H1 (cell line): Measurements from ENCODE around the gene C15orf39. TPM values are rescaled to one million over a fixed set of nuclear protein-coding genes. Genes with fewer than 3 reads are reported as not detected.

ENCODE experiments used
- CTCF ChIA-PET: fragments of 300-600 bp; sonication (Branson Sonifier 250); formaldehyde crosslinking; loops from one replicate; lab custom pipeline; 2021; ENCODE audit not compliant: partially characterized antibody; lab: Charles Lee
- POLR2A ChIA-PET: fragments of 300-600 bp; sonication (Branson Sonifier 250); formaldehyde crosslinking; loops from one replicate; lab custom pipeline; 2021; ENCODE audit warnings: inconsistent platforms; ENCODE audit not compliant: partially characterized antibody; lab: Charles Lee
- DNase-seq, 2 experiments: peaks; one replicate each; pipeline versions ENCODE4 v3.0.0 to v3.0.0-alpha.2; 2010 to 2022; ENCODE audit warnings: low spot score in 2 of 2, low read depth in 1 of 2, mixed read lengths in 1 of 2
- FAIRE-seq: peaks from 2 replicates; lab custom pipeline; 2011; peaks lifted over from hg19 to GRCh38; lab: Jason Lieb, UNC
- H2AFZ ChIP-seq: 2 replicates; pipeline ENCODE4 v1.8.1; 2012; ENCODE audit warnings: low read length, inconsistent platforms
- H2AK5ac ChIP-seq: 2 replicates; pipeline ENCODE4 v1.6.1; 2013; ENCODE audit warnings: low read depth, low read length
- H2BK120ac ChIP-seq: replicated peaks from 2 replicates; pipeline ENCODE3; 2013; ENCODE audit warnings: low read depth, low read length, inconsistent platforms
- H2BK12ac ChIP-seq: 2 replicates; pipeline ENCODE4 v1.6.1; 2013; ENCODE audit warnings: low read depth, low read length
- H2BK15ac ChIP-seq: 2 replicates; pipeline ENCODE4 v1.6.1; 2013; ENCODE audit warnings: low read length
- H2BK20ac ChIP-seq: 2 replicates; pipeline ENCODE4 v1.6.1; 2013; ENCODE audit warnings: low read length
- H2BK5ac ChIP-seq: 2 replicates; pipeline ENCODE4 v1.6.1; 2013; ENCODE audit warnings: low read depth, low read length
- H3K14ac ChIP-seq: 2 replicates; pipeline ENCODE4 v1.6.1; 2013; ENCODE audit warnings: inconsistent platforms; ENCODE audit not compliant: insufficient read length
- H3K18ac ChIP-seq: 2 replicates; pipeline ENCODE4 v1.6.1; 2013; ENCODE audit warnings: low read length; ENCODE audit errors: extremely low read depth
- H3K23ac ChIP-seq: 2 replicates; pipeline ENCODE4 v1.6.1; 2013; ENCODE audit warnings: inconsistent platforms; ENCODE audit not compliant: insufficient read length
- H3K23me2 ChIP-seq: 2 replicates; pipeline ENCODE4 v1.6.1; 2013; ENCODE audit warnings: low read depth, low read length
- H3K27ac ChIP-seq: 2 replicates; pipeline ENCODE4 v1.6.1; 2011; ENCODE audit warnings: low read depth, low read length, inconsistent platforms
- H3K27me3 ChIP-seq, 4 experiments: replicated peaks in 1 of 4; 1 replicate in 1 of 4; 2 replicates in 3 of 4; pipeline versions ENCODE4 v1.6.1 to v1.8.1; 2011 to 2013; ENCODE audit warnings: low read length in 3 of 4, mild to moderate bottlenecking in 3 of 4, inconsistent platforms in 2 of 4, mixed read lengths in 2 of 4, moderate library complexity in 1 of 4; ENCODE audit not compliant: control insufficient read depth in 3 of 4, insufficient read depth in 3 of 4; ENCODE audit errors: extremely low read depth in 1 of 4
- H3K36me3 ChIP-seq, 4 experiments: 2 replicates each; pipeline versions ENCODE4 v1.6.1 to v1.8.1; 2011 to 2013; ENCODE audit warnings: mild to moderate bottlenecking in 4 of 4, low read length in 3 of 4, moderate library complexity in 2 of 4, control low read depth in 1 of 4, inconsistent platforms in 1 of 4; ENCODE audit not compliant: insufficient read depth in 4 of 4, control insufficient read depth in 2 of 4
- H3K4ac ChIP-seq: replicated peaks from 2 replicates; pipeline ENCODE3; 2013; ENCODE audit warnings: low read length, low read depth, mixed read lengths, inconsistent platforms; ENCODE audit not compliant: insufficient read length
- H3K4me1 ChIP-seq, 4 experiments: replicated peaks in 1 of 4; 1 replicate in 1 of 4; 2 replicates in 3 of 4; pipeline versions ENCODE4 v1.6.1 to v1.8.1; 2011 to 2013; ENCODE audit warnings: low read length in 3 of 4, inconsistent platforms in 2 of 4, mixed read lengths in 1 of 4; ENCODE audit not compliant: insufficient read depth in 4 of 4, control insufficient read depth in 3 of 4
- H3K4me2 ChIP-seq, 2 experiments: 2 replicates each; pipeline versions ENCODE4 v1.6.1 to v1.8.1; 2011 to 2013; ENCODE audit warnings: low read depth in 2 of 2, low read length in 2 of 2, control low read depth in 1 of 2, inconsistent platforms in 1 of 2, mild to moderate bottlenecking in 1 of 2; ENCODE audit not compliant: insufficient read depth in 1 of 2
- H3K4me3 ChIP-seq, 4 experiments: fragments of 200-600, 300-600 bp in 1 of 4; sonication (generic), shearing (Covaris generic), sonication (Bioruptor Twin) in 1 of 4; 2 replicates each; pipeline versions ENCODE4 v1.5.1 to v1.8.1; 2011 to 2016; ENCODE audit warnings: low read length in 4 of 4, low read depth in 3 of 4, control low read depth in 2 of 4, inconsistent platforms in 2 of 4, mild to moderate bottlenecking in 2 of 4, mixed read lengths in 1 of 4, moderate library complexity in 1 of 4; ENCODE audit not compliant: insufficient read depth in 2 of 4; ENCODE audit errors: extremely low read depth in 1 of 4
- H3K56ac ChIP-seq: replicated peaks from 2 replicates; pipeline ENCODE3; 2013; ENCODE audit warnings: low read depth, mild to moderate bottlenecking, mixed read lengths, low read length, inconsistent platforms; ENCODE audit not compliant: insufficient read length
- H3K79me1 ChIP-seq: 2 replicates; pipeline ENCODE4 v1.6.1; 2013; ENCODE audit warnings: low read depth, low read length, control low read depth
- H3K79me2 ChIP-seq, 2 experiments: 2 replicates each; pipeline versions ENCODE4 v1.6.1 to v1.8.1; 2012 to 2013; ENCODE audit warnings: low read length in 2 of 2, mild to moderate bottlenecking in 2 of 2, inconsistent platforms in 1 of 2; ENCODE audit not compliant: insufficient read depth in 2 of 2, control insufficient read depth in 1 of 2
- H3K9ac ChIP-seq, 4 experiments: replicated peaks in 1 of 4; 1 replicate in 1 of 4; 2 replicates in 3 of 4; pipeline versions ENCODE4 v1.6.1 to v1.8.1; 2011 to 2013; ENCODE audit warnings: low read depth in 3 of 4, low read length in 3 of 4, control low read depth in 2 of 4, mild to moderate bottlenecking in 2 of 4, moderate library complexity in 2 of 4, inconsistent platforms in 1 of 4; ENCODE audit errors: extremely low read depth in 1 of 4
- H3K9me3 ChIP-seq, 2 experiments: 2 replicates each; pipeline versions ENCODE4 v1.6.1 to v1.8.1; 2012 to 2013; ENCODE audit warnings: mild to moderate bottlenecking in 2 of 2, moderate library complexity in 2 of 2, control low read depth in 1 of 2, inconsistent platforms in 1 of 2, low read depth in 1 of 2, low read length in 1 of 2, mixed read lengths in 1 of 2; ENCODE audit not compliant: insufficient read depth in 2 of 2
- H4K20me1 ChIP-seq, 2 experiments: replicated peaks in 1 of 2; 2 replicates each; pipeline versions ENCODE3 to v1.8.1; 2011 to 2013; ENCODE audit warnings: inconsistent platforms in 2 of 2, low read length in 2 of 2, mild to moderate bottlenecking in 1 of 2; ENCODE audit not compliant: insufficient read depth in 2 of 2, control insufficient read depth in 1 of 2
- H4K5ac ChIP-seq: 2 replicates; pipeline ENCODE4 v1.6.1; 2013; ENCODE audit warnings: low read length, low read depth, mixed read lengths, inconsistent platforms; ENCODE audit not compliant: insufficient read length
- H4K8ac ChIP-seq: 2 replicates; pipeline ENCODE4 v1.8.0; 2013; ENCODE audit warnings: mild to moderate bottlenecking, moderate library complexity, low read length, inconsistent platforms; ENCODE audit not compliant: insufficient read depth; ENCODE audit errors: extremely low read depth
- H4K91ac ChIP-seq: replicated peaks from 2 replicates; pipeline ENCODE3; 2013; ENCODE audit warnings: low read length, mixed read lengths, inconsistent platforms; ENCODE audit not compliant: insufficient read length
- CEBPB ChIP-seq: IDR thresholded peaks from 2 replicates; pipeline ENCODE4 v1.6.1; 2012; ENCODE audit warnings: low read depth, low read length
- CTBP2 ChIP-seq: IDR thresholded peaks from 2 replicates; pipeline ENCODE4 v1.7.0; 2011; ENCODE audit warnings: borderline replicate concordance, mild to moderate bottlenecking, moderate library complexity, mixed read lengths, low read length; ENCODE audit not compliant: insufficient read depth, insufficient read length
- EGR1 ChIP-seq: IDR thresholded peaks from 2 replicates; pipeline ENCODE4 v1.6.1; 2011; ENCODE audit warnings: low read depth, low read length, borderline replicate concordance
- HDAC2 ChIP-seq, 2 experiments: fragments of 300-600 bp in 1 of 2; sonication (generic) in 1 of 2; IDR thresholded peaks; 2 replicates each; pipeline ENCODE4 v1.6.1; 2011 to 2012; ENCODE audit warnings: low read depth in 2 of 2, low read length in 2 of 2, mild to moderate bottlenecking in 2 of 2, moderate library complexity in 2 of 2, borderline replicate concordance in 1 of 2, inconsistent platforms in 1 of 2
- KDM5A ChIP-seq: fragments of 200-600 bp; IDR thresholded peaks from 2 replicates; pipeline ENCODE4 v1.7.1; 2012; ENCODE audit warnings: mild to moderate bottlenecking, low read length, inconsistent platforms, mixed read lengths
- NANOG ChIP-seq: IDR thresholded peaks from 2 replicates; pipeline ENCODE4 v1.6.1; 2011; ENCODE audit warnings: low read length, low read depth, mild to moderate bottlenecking, inconsistent platforms; ENCODE audit not compliant: insufficient read depth, poor library complexity, severe bottlenecking
- RAD21 ChIP-seq, 2 experiments: IDR thresholded peaks in 1 of 2; conservative IDR thresholded peaks in 1 of 2; 2 replicates each; pipeline ENCODE4 v1.6.1; 2011; ENCODE audit warnings: low read depth in 2 of 2, low read length in 2 of 2, improper control_type of control experiment in 1 of 2, inconsistent platforms in 1 of 2, mild to moderate bottlenecking in 1 of 2, moderate library complexity in 1 of 2
- TAF7 ChIP-seq: optimal IDR thresholded peaks from 2 replicates; pipeline ENCODE3; 2011; ENCODE audit warnings: low read depth, mild to moderate bottlenecking, inconsistent platforms, low read length, moderate library complexity, borderline replicate concordance
- TBP ChIP-seq: IDR thresholded peaks from 2 replicates; pipeline ENCODE4 v1.6.1; 2011; ENCODE audit warnings: low read depth, low read length, improper control_type of control experiment
- WGBS, 2 experiments: shearing (Covaris generic) in 1 of 2; methylation state at CpG; one replicate each; pipeline versions ENCODE4 v1.1.6 to v1.1.7; 2013 to 2015; ENCODE audit warnings: low lambda C conversion rate in 2 of 2, mixed read lengths in 2 of 2, inconsistent platforms in 1 of 2, low coverage in 1 of 2, missing lambda C conversion rate in 1 of 2; ENCODE audit not compliant: insufficient replicate concordance in 2 of 2, insufficient coverage in 1 of 2, insufficient read length in 1 of 2; ENCODE audit errors: extremely low coverage in 1 of 2, missing lambda C conversion rate in 1 of 2; 5-methylcytosine and 5-hydroxymethylcytosine counted together
- polyA plus RNA-seq, 7 experiments: library from polyadenylated mRNA; depleted of rRNA in 3 of 7; stranded (reverse) in 5 of 7; unstranded in 2 of 7; fragments of >200 nt in 5 of 7; fragments of 200-250 nt in 2 of 7; gene quantifications; 1 replicate in 5 of 7; 2 replicates in 1 of 7; 4 replicates in 1 of 7; pipeline versions ENCODE4 v1.2.1 to v1.2.3, GENCODE V29; 2011 to 2013; ENCODE audit warnings: missing spikeins in 2 of 7, mixed read lengths in 2 of 7
- total RNA-seq: library from RNA; stranded (reverse); fragmentation: NEBNext Ultra II Directional; extraction: Animal tissue kit (Norgen Biotek cat#: 25700); gene quantifications from 2 replicates; pipeline ENCODE4 v1.2.1, GENCODE V29; 2021
- TF ChIP-seq, protein P1 (sequence below): IDR thresholded peaks from 2 replicates; pipeline ENCODE4 v1.6.1; 2012; ENCODE audit warnings: inconsistent platforms

Gene C15orf39
- total and polyA plus RNA-seq, 2 of the 8 experiments (the other 6 are each of a cell fraction or from before 2014, with no cell fraction given), result 13.8 to 38.5 TPM

DNA sequence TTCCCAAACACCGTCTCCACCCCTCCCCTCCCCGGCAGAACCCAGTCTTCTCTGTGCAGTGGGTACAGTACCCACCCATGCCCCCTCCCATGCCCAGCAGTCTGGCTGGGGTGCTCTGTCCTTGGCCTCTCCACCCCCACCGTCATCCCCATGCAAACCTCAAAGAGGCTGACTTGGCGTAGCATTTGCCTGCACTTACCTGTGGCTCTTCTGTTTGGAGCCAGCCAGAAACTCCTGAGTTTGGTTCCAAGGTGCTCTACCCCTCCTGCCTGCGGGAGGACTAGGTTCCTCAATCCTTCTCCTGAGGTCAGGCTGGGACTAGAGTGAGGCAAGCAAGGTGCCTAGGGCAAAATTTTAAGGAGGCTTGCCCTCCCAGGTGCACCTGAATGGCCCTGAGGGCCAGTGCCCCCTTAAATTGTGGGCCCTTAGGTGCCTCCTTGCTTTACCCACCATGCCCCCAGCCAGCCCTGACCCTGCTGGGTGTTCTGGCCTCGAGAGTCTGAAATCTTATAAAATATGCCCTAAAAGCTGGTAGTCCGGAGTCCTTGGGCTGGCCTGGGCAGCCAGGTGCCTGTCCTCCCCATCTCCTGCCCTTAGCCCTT, 47.1 kb upstream of the C15orf39 start:
- Histone ChIP-seq H2BK5ac (no peak overlapping the region), H3K36me3 (no peaks in the 10 kb centered on the region), H3K4me1 (peaks cover 0 to 11% (median 6%) of the 10 kb centered on the region in 4 experiments; a peak in 6 of 7 replicates), H3K79me1 (no peaks in the 10 kb centered on the region), H4K5ac (no peak overlapping the region), H3K23me2 (no peaks in the 10 kb centered on the region), H3K14ac (no peak overlapping the region), H3K56ac (no peak overlapping the region), H2BK12ac (no peak overlapping the region), H2AK5ac (no peak overlapping the region), H4K91ac (no peak overlapping the region), H3K9me3 (no peaks in the 10 kb centered on the region), H3K23ac (no peak overlapping the region), H4K8ac (peak overlapping the region; percentile 31; the same call in 1 of the 2 replicates), H3K9ac (no peak overlapping the region), H3K4me2 (no peak overlapping the region), H3K18ac (no peak overlapping the region), H3K79me2 (no peaks in the 10 kb centered on the region), H3K4me3 (no peak overlapping the region)
- POLR2A ChIA-PET, result no interaction called here
- FAIRE-seq, result no peak
- DNase-seq, result no peak
- TF ChIP-seq EGR1 (no peak), TBP (no peak), KDM5A (no peak), CTBP2 (no peak), TAF7 (no peak), NANOG (no peak), RAD21 (IDR thresholded peaks at IDR 0.05 in 1 of 2, conservative IDR thresholded peaks at IDR 0.05 in 1 of 2; ENCODE audit: low read depth in 2 of 2, low read length in 2 of 2) (no peak), CEBPB (no peak), HDAC2 (IDR thresholded peaks at IDR 0.05; ENCODE audit: borderline replicate concordance in 1 of 2, low read depth in 2 of 2, low read length in 2 of 2) (no peak)
- TF ChIP-seq, protein P1, sequence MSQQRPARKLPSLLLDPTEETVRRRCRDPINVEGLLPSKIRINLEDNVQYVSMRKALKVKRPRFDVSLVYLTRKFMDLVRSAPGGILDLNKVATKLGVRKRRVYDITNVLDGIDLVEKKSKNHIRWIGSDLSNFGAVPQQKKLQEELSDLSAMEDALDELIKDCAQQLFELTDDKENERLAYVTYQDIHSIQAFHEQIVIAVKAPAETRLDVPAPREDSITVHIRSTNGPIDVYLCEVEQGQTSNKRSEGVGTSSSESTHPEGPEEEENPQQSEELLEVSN, result no peak
- TF ChIP-seq, all 59 proteins: peak for 0
- H3K27me3 ChIP-seq, result no peaks in the 10 kb centered on the region
- no peaks in the 10 kb centered on the region for H4K20me1 ChIP-seq
- 92% methylated on average over 5 of the region's 7 CpGs; no CpG with 5 or more reads in 1 of the 2 experiments for WGBS, 2 experiments
- no peak overlapping the region for H2BK120ac ChIP-seq
- CTCF ChIA-PET, result interaction anchor here (3.7 kb wide), 1 partner anchor 46 kb away, joined by 15 read pairs; the partner anchor contains the start of gene C15orf39
- no peak overlapping the region for H3K27ac ChIP-seq
- H2BK20ac ChIP-seq, result no peak overlapping the region
- H2BK15ac ChIP-seq, result no peak overlapping the region
- no peak overlapping the region for H2AFZ ChIP-seq
- H3K4ac ChIP-seq, result no peak overlapping the region
